Natural killer cell (primary cell): ENCODE measurements around the gene NPY4R2. TPM values are rescaled to one million over a fixed set of nuclear protein-coding genes. Genes with fewer than 3 reads are reported as not detected.

Experiments used
- total RNA-seq, 4 donors: library from RNA; stranded (reverse); fragments of 120-200 nt in 1 of 4; gene quantifications; one replicate each; pipeline versions ENCODE4 v1.2.3 to v1.2.4, GENCODE V29; 2013 to 2022

Gene NPY4R2
- total RNA-seq, 3 donors from 2014 or later (not counting 1 experiment from before 2014, with no cell fraction given), result not detected

Other genes with a start within 250 kb of the NPY4R2 start
- under 1 TPM in 2 of 3 donors, not detected in 1; 0.09 to 0.43 TPM for gene SYT15B, start 155.1 kb upstream of the NPY4R2 start, total RNA-seq
- not detected for gene FAM25C, start 81.1 kb downstream of the NPY4R2 start, total RNA-seq